Bronchial epithelial cell (primary cell): ENCODE results near the gene MAPRE3. TPM values are rescaled to one million over a fixed set of nuclear protein-coding genes. Genes with fewer than 3 reads are reported as not detected.

ENCODE experiments used
- DNase-seq: peaks from one replicate; pipeline ENCODE4 v3.0.0-alpha.2; 2010; ENCODE audit warnings: low read depth
- FAIRE-seq: peaks from 2 replicates; lab custom pipeline; 2011; peaks lifted over from hg19 to GRCh38; lab: Jason Lieb, UNC
- H3K27me3 ChIP-seq: 2 replicates; pipeline ENCODE4 v1.5.1; 2011; ENCODE audit warnings: low read length; ENCODE audit not compliant: control insufficient read depth, insufficient read depth
- H3K36me3 ChIP-seq: 2 replicates; pipeline ENCODE4 v1.5.1; 2011; ENCODE audit warnings: low read length; ENCODE audit not compliant: control insufficient read depth, insufficient read depth
- H3K4me3 ChIP-seq: 2 replicates; pipeline ENCODE4 v1.5.1; 2011; ENCODE audit warnings: mild to moderate bottlenecking, low read depth, low read length, control low read depth
- CTCF ChIP-seq: IDR thresholded peaks from 2 replicates; pipeline ENCODE4 v1.5.1; 2011; ENCODE audit warnings: mild to moderate bottlenecking, moderate library complexity, low read length, control low read depth, inconsistent platforms; ENCODE audit not compliant: insufficient read depth, severe bottlenecking
- total RNA-seq: library from RNA; depleted of rRNA; stranded (reverse); fragments of >200 nt; gene quantifications from 2 replicates; pipeline ENCODE4 v1.2.1, GENCODE V29; 2014

The MAPRE3 gene
- total RNA-seq, 1 donor from 2014 or later, result 1.6 TPM

GRCh38 chr2:26927221-26927620 is 43.2 kb upstream of the MAPRE3 start:
- no peak for TF ChIP-seq CTCF
- no peak for DNase-seq
- Histone ChIP-seq H3K27me3 (peaks cover 2% of the 10 kb centered on the region), H3K4me3 (no peak overlapping the region), H3K36me3 (no peaks in the 10 kb centered on the region)
- no peak for FAIRE-seq

GRCh38 chr2:26932974-26933373 is 37.5 kb upstream of the MAPRE3 start:
- Histone ChIP-seq H3K4me3 (no peak overlapping the region), H3K36me3 (no peaks in the 10 kb centered on the region), H3K27me3 (no peaks in the 10 kb centered on the region)
- FAIRE-seq, result no peak
- TF ChIP-seq CTCF, result no peak
- DNase-seq, result no peak

GRCh38 chr2:26933431-26934334 is 36.8 kb upstream of the MAPRE3 start:
- DNase-seq, result no peak
- TF ChIP-seq CTCF, result no peak
- H3K4me3 ChIP-seq, result no peak overlapping the region
- H3K36me3 ChIP-seq, result no peaks in the 10 kb centered on the region
- FAIRE-seq, result no peak
- no peaks in the 10 kb centered on the region for H3K27me3 ChIP-seq

- H3K4me3 ChIP-seq, result no peak overlapping the region
- H3K27me3 ChIP-seq, result no peaks in the 10 kb centered on the region
- H3K36me3 ChIP-seq, result no peaks in the 10 kb centered on the region
- no peak for TF ChIP-seq CTCF
- FAIRE-seq (no peak), DNase-seq (no peak)
These were observed 36.1 kb upstream of the MAPRE3 start for GRCh38 chr2:26934335-26934724.

GRCh38 chr2:26934985-26935384 is 35.5 kb upstream of the MAPRE3 start:
- no peak for TF ChIP-seq CTCF
- Histone ChIP-seq H3K4me3 (no peak overlapping the region), H3K27me3 (no peaks in the 10 kb centered on the region), H3K36me3 (no peaks in the 10 kb centered on the region)
- DNase-seq (no peak), FAIRE-seq (no peak)

GRCh38 chr2:26936855-26937254 is 33.6 kb upstream of the MAPRE3 start:
- Histone ChIP-seq H3K27me3 (no peaks in the 10 kb centered on the region), H3K4me3 (no peak overlapping the region), H3K36me3 (no peaks in the 10 kb centered on the region)
- FAIRE-seq, result no peak
- no peak for DNase-seq
- no peak for TF ChIP-seq CTCF
